Inflammatory macrophage treated with lipopolysaccharide for 4 hours (primary cell): ENCODE data around the gene HCN2.
"Not testable (repeated sequence)": the region's sequence is repeated elsewhere in the genome, so short reads cannot be mapped to it uniquely, and the experiment has no call there.

ENCODE experiments used
- DNase-seq: peaks from one replicate; pipeline ENCODE4 v3.0.0-alpha.2; 2020

The HCN2 gene

DNA sequence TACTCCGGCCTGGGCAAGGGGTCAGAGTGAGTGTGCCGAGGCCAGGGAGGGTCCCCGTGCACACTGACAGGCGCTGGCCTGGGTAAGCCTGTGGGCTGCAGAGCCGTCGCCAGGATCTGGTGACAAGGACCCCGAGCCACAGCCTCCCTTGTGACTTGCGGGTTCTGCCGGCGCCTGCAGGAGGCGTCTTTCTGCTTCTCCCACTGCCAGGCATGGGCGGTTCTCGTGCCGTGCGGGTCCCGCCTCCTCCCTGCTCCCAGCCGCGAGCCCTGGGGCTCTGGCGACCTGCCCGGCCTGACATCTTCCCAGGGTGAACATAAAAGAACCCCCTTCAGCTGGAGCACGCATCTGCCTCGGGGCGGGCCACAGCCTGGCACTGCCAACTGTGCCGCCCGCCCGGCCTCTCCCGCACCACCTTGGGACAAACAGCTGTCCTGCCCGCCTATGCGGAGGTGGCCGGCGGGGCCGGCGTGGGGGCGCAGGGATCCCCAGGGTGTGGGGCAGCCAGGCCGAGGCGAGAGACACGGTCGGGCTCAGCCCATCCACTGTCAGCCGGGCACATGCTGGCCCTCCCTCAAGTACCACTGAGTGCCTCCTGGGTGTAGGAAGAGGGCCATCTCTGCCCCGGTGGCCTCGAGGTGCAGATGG lies 1.5 kb upstream of the HCN2 start:
- DNase-seq: peak; percentile 55

DNA sequence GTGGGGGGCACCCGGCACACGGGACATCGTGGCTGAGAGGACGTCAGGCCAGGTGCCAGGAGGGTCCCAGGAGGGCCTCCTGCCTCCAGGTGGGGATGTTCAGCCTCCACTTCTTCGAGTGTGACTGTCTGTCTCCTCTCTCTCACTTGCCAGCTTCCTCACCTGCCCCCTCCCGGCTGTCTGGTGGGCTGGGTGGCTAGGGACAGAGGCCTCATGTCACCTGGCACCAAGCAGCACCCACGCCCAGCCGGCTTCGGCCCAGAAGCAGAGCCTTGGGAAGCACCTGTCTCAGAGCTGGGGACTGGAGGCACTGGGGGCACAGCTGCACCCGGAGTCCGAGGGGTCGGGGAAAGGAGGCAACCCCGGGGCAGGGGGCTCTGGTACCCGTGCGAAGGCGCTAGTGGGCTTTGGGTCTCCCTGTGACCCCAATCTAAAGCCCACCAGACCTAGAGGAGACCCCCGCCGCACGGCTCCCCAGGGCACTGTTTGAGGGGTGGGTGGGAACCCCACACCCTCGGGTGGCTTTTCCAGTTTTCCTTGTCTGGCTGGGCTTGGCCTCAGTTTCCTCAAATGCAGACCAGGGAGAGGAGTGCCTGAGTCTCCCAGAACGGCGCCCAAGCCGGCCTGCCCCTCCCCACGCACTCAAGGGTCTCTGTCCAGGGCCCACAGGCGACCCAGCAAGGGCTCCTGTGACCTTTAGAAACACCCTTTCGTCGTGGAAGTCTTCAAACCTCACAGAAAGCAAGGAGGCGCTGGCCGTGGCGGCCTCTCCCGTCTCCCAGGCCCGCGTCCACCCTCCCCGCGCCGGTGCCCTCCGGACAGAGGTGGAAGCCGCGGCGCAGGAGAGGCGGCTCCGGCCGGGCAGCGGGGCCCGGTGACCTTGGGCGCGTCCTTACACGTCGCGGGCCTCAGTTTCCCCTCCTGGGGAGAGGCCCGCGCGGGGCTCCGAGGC lies 664 bp upstream of the HCN2 start:
- DNase-seq: no peak

DNA sequence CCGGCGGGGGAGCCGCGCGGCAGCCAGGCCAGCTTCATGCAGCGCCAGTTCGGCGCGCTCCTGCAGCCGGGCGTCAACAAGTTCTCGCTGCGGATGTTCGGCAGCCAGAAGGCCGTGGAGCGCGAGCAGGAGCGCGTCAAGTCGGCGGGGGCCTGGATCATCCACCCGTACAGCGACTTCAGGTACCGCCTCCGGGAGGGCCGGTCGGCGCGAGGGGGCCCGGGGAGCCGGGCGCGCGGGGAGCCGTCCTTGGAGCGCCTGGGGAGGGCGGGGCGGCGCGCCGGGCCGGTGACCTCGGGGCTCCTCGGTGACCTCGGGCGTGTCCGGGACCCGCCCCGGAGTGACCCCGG lies 690 bp downstream of the HCN2 start:
- DNase-seq: no peak

DNA sequence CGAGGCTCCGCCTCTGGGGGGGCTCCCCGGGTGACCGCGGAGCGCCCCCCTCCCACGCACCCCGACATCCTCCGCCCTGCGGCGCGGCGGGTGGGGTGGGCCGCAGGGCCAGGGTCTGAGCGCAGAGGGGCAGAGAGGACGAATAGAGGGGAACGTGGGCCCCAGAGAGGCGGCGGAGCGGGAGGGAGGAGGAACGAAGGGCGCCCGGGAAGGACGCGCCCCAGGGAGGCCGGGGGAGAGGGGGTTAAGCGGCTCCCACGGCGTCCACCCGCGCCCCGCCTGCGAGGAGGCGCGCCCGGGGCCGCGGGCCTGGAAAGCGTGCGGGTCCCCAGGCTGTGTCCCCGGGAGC lies 1.0 kb downstream of the HCN2 start:
- no peak for DNase-seq

DNA sequence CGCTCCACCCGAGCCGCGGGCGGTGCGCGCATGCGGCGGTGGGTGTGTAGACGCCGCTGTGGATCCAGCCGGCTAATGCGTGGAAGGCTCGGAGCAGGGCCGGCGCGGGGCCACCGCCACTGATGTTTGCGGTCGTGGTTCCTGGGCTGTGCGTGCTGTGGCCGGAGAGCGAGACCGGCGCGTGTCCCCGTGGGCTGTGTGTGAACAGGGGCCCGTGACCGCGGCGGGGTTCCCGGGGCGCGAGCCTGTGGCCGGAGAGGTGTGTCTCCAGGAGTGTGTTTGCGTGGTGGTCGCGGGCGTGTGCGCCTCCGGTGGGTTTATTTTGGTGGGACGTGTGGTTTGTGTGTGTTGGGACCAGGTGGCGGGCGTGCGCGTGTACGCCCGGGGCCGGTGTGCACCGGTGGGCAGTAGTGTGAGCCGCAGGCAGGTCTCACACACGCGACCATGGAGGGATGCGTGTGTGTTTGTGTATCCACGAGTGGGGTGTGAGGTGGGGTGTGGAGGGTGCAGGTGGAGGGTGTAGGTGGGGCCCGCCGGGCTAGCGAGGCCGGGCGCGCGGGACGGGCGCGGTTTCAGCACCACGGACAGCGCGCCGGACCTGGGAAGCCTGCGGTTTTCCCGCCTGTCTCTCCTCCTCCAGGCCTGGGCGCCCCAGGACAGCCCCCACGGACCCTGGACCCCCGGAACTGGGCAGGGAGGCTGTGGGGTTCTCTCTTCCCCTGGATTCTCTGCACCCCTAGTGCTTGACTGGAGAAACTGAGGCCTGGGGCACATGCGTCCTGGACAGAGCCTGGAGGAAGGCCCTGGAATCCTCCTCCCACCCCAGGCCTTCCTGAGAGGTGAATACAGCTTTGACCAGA lies 1.6 kb downstream of the HCN2 start:
- DNase-seq: no peak

DNA sequence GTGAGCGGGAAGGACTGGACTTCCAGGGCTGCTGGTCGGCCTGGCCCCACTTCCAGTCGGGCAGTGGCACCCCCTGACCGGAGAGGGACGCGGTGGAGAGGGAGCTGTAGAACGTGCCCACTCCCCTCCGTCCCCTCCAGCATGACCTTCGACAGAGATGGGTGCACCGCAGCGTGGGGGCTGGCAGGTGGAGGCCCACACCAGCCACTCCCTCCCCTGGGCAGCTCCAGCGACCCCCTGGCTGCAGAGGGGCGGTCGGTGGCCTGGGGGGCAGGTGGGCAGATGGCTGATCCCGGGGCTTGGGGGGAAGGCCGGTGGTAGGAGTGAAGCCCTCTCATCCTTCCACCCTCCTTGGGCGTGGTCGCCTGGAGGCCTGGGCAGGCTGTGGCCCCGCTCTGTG lies 2.4 kb downstream of the HCN2 start:
- DNase-seq: no peak

DNA sequence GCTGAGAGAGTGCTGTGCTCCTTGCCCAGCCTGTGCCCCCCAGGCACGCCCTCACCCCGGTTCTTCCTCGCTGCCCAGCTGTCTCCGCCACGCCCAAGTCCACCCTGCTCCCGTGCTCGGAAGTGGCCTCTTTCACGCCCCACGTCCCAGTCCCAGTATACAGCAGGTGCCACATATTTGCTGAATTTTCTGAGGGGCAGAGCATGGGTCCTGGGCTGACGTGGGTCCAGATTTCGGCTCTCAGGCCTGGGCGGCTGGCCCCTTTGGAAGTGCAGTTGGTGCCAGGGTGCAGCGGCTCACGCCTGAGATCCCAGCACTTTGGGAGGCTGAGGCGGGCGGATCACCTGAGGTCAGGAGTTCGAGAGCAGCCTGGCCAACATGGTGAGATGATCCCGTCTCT lies 3.4 kb downstream of the HCN2 start:
- no peak for DNase-seq

DNA sequence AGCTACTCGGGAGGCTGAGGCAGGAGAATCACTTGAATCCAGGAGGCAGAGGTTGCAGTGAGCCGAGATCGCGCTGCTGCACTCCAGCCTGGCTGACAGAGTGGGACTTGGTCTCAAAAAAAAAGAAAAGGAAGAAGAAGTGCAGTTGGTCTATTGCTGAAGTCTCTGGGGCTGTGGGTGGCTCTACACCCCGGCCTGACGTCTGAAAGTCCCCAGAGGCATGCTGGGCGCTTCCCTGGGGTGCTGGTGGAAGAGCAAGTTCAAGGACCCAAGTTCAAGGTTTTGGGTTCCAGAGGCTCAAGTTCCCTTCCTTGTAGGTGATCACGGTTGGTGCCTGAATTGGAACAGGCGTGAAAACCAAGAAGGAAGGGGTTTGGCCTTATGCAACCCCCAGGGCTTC lies 3.8 kb downstream of the HCN2 start:
- no peak for DNase-seq

DNA sequence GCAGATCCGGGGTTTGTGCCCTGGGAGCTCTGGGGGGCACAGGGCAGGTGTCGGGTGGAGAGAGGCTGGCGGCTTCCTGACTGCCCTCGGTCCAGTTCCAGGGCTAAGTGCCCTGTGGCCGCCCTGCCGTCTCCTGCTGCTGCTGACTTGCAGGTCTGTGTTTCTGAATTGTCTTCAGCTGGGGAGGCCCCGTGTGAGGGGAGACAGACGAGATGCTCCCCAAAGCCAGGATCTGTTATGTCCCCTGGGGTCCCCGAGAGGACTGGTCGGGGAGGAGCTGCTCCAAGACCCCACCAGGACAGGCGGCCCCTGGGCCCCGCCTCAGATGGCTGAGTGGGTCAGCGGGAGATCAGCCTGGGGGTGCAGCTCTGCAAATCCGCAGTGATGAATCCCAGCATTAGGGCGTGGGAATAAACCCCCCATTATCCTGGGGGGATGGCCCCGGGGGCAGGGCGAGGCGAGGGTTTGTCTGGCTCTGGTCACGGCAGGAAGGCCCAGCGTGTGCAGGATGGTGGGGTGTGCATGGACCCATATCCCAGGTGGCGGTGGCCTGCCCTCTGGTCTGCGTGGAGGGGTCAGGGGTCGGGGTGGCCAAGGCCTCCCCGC lies 4.7 kb downstream of the HCN2 start:
- DNase-seq: no peak

DNA sequence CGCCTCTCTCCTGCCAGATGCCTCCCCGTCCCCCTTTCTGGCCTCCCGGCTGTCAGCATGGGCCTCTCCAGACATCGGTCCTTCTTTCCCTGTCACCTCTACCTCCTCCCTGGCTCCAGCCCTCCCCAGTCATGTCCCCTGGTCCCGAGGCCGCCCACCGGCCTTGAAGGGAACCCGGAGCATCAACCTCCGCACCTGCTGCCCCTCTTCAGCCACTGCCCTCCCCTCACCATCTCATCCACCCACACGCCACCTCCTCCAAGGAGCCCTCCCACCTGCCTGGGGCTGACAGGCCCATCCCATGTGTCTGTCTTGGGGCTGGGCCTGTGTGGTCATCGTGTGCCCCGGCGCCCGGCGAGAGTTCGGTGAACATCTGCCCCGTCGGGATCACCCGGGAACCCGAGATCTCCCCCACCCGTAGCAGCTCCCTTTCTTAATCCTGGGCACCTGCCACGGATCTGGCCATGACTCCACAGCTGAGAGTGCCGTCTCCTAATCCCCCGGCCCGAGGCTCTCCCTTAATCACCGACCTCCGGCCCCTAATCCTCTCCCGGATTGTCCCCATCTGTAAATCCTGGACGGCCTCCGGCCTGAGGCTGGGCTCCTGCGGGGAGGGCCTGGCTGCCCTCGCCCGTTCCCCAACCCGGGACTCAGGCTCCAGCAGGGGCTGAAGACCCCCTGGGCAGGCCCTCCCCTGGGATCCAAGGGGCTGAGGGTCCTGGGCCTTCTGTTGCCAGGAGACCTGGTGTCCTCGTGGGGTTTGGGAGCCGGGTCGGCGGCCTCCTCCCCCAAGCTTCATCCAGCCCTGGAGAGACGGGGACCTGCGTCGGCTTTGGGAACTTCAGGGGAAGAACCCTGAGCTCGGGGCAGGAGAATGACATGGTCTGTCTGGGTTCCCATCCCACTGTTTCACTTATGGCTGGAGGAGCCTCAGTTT lies 5.9 kb downstream of the HCN2 start:
- no peak for DNase-seq

DNA sequence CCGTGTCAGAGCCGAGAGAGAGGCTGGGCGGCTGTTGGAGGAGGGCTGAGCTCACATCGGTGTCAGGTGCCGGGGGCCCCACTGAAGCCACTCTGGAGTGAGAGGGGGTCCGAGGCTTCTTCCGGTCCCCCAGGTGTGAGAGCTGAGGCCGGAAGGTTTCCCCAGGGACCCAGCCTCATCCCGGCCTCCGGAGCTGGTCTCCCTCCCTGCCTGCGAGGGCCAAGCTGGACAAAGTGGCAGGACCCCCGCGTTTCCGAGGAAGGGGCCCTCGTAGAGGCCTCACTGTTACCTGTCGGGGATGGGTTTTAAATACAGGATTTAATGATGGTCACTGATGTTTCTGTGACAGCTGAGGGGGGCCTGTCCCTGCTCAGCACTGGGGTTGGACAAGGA lies 6.6 kb downstream of the HCN2 start:
- no peak for DNase-seq

DNA sequence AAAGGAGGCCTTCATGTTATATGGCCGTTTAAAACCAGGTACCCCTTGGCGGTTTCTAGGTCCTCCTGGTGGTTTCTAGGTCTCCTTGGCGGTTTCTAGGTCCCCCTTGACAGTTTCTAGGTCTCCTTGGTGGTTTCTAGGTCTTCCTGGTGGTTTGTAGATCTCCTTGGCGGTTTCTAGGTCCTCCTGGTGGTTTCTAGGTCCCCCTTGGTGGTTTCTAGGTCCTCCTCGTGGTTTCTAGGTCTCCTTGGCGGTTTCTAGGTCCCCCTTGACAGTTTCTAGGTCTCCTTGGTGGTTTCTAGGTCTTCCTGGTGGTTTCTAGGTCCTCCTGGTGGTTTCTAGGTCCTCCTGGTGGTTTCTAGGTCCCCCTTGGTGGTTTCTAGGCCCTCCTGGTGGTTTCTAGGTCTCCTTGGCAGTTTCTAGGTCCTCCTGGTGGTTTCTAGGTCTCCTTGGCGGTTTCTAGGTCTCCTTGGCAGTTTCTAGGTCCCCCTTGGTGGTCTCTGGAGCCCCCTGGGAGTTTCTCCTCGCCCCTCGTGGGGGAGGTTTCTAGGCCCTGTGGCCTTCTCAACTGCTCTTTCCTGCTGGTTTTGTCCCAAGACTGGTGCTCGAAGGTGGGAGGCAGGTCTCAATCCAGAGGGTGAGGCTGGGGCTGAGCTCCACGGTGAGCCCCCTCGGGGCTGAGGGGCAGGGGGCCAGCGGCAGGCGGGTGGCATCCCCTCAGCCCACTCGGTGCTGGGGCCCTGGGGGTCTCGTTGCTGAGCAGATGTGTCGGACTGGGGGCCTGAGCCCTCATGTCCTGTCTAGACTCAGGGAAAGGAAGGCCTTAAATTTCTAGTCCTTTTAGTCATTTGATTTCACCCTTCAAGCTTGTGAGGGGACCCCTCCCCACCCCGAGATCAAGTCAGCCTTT lies 8.0 kb downstream of the HCN2 start:
- no peak for DNase-seq

DNA sequence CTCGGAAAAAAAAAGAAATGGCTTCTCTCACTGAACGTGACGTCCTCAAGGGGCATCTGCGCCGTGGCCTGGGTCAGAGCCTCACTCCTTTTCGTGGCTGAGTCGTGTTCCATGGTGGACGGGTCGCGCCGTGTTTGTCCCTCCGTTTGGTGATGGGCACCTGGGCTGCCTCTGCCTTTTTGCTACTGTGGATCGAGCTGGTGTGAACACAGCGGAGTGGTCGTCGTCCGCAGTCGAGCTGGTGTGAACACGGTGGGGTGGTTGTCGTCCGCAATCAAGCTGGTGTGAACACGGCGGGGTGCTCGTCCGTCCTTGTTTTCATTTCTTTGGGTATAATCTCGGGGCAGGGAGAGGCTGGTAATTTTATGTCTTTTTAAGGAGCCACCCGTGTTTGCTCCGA lies 11.6 kb downstream of the HCN2 start:
- no peak for DNase-seq

DNA sequence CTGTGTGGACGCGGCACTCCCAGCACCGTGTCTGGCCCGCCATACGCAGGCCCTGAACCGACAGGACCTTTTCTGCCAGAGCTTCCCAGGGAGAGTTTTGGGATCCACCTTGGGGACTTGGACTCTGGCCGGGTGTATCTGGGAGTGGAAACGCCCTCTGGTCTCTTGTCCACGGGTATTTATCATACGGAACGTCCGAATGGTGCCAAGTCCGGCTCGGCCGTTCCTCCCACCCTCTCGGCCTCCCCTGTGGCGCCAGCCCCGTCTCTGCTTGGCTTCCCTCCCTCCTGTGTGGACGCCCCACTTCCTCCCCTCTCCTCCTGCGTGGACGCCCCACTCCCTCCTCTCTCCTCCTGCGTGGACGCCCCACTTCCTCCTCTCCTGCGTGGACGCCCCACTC lies 12.1 kb downstream of the HCN2 start:
- DNase-seq: no peak

DNA sequence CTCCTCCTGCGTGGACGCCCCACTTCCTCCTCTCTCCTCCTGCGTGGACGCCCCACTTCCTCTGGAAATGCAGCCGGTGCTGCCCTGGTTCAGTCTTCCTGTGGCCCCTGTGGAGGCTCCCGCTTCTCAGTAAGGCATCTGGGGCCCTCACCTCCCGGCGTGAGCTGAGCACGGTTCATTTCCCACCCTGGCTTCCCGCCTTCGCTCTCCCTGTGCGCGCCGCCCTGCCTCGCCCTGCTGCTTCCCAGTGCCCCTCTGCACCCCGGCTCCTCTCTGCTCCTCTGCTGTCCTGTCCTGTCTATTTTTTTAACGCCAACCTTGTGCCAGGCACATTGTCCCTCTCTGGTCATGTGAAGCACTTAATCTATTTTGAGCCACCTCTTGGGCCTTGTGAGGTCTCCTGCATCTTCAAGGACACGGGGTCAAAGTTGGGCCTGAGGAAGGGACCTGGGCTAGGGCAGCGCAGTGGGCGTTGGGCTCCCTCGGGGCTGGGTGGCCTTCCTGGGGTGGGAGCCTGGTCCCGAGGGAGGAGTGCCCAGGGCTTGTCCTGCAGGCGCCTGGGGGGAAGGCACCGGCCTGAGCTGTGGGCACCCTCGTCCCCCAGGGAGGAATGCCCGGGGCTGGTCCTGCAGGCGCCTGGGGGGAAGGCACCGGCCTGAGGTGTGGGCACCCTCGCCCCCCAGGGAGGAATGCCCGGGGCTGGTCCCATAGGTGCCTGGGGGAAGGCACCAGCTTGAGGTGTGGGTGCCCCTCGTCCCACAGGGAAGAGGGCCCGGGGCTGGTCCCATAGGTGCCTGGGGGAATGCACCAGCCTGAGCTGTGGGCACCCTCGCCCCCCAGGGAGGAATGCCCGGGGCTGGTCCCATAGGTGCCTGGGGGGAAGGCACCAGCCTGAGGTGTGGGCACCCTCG lies 13.0 kb downstream of the HCN2 start:
- DNase-seq: no peak

DNA sequence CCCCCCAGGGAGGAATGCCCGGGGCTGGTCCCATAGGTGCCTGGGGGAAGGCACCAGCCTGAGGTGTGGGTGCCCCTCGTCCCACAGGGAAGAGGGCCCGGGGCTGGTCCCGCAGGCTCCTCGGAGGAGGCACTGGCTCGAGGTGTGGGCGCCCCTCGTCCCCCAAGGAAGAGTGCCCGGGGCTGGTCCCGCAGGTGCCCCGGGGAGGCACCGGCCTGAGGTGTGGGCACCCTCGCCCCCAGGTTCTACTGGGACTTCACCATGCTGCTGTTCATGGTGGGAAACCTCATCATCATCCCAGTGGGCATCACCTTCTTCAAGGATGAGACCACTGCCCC lies 13.6 kb downstream of the HCN2 start:
- not testable (repeated sequence) for DNase-seq

DNA sequence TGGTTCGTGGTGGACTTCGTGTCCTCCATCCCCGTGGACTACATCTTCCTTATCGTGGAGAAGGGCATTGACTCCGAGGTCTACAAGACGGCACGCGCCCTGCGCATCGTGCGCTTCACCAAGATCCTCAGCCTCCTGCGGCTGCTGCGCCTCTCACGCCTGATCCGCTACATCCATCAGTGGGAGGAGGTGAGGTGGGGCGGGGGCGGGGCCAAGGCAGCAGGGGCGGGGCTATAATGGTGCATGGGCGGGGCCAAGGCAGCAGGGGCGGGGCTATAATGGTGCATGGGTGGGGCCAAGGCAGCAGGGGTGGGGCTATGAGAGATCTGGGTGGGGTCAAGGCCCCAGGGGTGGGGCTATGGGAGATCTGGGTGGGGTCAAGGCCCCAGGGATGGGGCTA lies 14.1 kb downstream of the HCN2 start:
- not testable (repeated sequence) for DNase-seq

DNA sequence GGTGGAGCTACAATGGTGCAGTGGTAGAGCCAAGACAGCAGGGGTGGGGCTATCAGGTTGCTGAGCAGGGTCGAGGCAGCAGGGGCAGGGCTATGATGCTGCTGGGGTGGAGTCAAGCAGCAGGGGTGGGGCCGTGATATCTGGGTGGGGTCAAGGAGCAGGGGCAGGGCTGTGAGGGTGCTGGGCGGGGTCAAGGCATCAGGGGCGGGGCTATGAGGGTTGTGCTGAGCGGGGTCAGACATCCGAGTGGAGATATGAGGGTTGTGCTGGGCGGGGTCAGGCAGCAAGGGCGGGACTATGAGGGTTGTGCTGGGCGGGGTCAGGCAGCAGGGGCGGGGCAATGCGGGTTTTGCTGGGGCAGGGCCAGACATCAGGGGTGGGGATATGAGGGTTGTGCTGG lies 14.7 kb downstream of the HCN2 start:
- DNase-seq: peak; percentile 25

DNA sequence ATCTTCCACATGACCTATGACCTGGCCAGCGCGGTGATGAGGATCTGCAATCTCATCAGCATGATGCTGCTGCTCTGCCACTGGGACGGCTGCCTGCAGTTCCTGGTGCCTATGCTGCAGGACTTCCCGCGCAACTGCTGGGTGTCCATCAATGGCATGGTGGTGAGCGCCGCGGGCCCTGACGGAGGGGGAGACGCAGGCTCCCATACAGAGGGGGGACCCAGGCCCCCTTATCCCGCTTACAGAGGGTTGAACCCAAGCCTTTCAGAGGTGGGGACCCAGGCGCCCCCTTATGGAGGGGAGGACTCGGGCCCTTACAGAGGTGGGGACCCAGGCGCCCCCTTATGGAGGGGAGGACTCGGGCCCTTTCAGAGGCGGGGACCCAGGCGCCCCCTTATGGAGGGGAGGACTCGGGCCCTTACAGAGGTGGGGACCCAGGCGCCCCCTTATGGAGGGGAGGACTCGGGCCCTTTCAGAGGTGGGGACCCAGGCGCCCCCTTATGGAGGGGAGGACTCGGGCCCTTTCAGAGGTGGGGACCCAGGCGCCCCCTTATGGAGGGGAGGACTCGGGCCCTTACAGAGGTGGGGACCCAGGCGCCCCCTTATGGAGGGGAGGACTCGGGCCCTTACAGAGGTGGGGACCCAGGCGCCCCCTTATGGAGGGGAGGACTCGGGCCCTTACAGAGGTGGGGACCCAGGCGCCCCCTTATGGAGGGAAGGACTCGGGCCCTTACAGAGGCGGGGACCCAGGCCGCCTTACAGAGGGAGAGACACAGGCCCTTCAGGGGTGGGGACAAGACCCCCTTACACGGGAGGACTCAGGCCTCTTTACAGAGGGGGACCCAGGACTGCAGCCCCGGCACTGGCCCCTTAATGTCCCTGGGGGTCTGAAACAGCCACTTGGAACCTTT lies 15.6 kb downstream of the HCN2 start:
- DNase-seq: not testable (repeated sequence)
